ENCODE data around the gene CRK. TPM values are rescaled to one million over a fixed set of nuclear protein-coding genes. Genes with fewer than 3 reads are reported as not detected.
A peak's percentile ranks its signal among the peaks of the same experiment; 100 is the strongest.

The CRK gene
- polyA plus RNA-seq, 1 donor from 2014 or later = 28.3 TPM

DNA sequence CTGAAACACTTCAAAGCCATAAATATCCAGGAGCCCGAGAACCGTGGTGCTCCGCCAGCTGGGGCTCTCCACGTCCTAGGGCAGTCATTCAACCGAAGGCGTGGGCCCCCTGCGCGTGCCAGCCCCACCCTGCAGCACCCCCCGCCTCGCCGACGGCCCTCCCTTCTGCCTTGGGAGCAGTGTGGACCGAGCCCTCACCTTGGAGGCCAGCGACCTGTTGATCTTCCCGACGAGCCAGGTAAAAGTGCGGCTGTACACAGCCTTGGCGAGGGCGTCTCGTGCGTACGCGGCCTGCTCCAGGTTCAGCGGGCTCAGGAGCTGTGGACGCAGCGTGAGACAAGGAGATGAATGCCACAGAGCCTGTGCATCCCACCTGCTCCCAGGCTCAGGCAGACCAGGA, 22.4 kb upstream of the CRK start:
- Mint-ChIP-seq H3K27ac (no peak overlapping the region), H3K9me3 (peaks cover 0 to 1% (median 0%) of the 10 kb centered on the region in 3 donors), H3K4me3 (peak overlapping the region in 1 of 4 donors; percentile 52), H3K27me3 (no peaks in the 10 kb centered on the region), H3K36me3 (no peaks in the 10 kb centered on the region), H3K4me1 (peaks cover 19 to 22% (median 22%) of the 10 kb centered on the region in 3 donors)

DNA sequence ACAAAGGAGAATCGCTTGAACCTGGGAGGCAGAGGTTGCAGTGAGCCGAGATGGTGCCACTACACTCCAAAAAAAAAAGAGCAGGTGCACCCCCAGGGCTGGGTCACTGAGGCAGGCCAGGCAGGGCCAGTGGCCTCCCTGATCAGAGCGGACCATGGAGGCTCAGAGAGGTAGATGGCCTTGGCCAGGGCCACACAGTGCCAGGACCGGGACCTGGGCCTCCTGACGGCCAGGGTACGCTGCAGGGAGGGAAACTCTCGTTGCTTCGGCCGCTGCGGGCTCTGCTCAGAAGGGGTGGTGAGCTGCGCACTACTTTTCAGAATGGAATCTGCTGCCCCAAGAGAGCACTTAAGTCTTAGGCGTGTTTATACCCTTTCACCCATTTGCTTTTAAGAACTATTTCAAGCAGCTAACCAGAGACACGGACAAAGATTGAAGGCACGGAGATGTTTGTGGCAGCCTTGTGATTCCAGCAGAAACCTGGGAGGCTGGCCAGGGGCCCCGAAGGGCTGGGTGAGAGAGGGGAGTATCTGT, 19.4 kb upstream of the CRK start:
- Mint-ChIP-seq H3K4me1 (peaks cover 19 to 26% (median 20%) of the 10 kb centered on the region in 3 donors), H3K27me3 (no peaks in the 10 kb centered on the region), H3K27ac (peak overlapping the region in 2 of 3 donors; percentile 70 to 85), H3K36me3 (peaks cover 2% of the 10 kb centered on the region), H3K4me3 (peak overlapping the region in 1 of 4 donors; percentile 65), H3K9me3 (no peaks in the 10 kb centered on the region)

DNA sequence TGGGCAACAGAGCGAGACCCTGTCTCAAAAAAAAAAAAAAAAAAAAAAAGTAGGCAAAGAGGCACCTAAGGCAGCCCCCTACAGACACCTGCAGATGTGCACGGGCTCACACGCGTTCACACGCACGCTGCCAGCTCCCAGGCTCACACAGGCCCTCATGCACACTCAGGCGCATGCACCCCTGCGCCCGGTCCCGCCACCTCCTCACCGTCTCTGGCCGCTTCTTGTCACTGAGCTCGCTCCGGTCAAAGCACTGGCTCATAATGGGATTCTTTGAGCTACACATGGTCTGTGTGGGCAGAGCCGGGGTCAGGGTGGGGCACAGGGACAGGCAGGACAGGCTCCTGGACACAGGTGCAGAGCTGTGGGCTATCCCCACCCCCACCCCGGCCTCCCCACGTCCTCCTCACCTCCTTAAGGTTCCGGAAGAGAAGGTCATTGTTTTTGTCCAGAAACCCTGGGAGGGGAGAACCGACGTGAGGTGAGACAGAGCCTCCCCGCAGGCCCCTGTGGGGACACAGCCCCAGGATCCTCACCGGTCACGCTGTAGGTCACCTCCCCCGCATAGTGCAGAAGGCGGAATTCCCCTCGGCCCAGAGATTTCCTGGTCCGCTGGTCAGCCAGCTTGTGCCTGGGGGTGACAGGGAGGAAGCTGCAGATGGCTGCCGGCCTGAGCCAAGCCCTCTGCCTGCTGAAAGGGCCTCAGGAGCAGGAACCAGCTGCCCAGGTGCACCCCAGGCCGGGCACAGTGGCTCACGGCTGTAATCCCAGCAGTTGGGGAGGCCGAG, 18.6 kb upstream of the CRK start:
- Mint-ChIP-seq H3K36me3 (peaks cover 3% of the 10 kb centered on the region), H3K27me3 (no peaks in the 10 kb centered on the region), H3K4me3 (peak overlapping the region in 2 of 4 donors; percentile 65 to 73), H3K9me3 (no peaks in the 10 kb centered on the region), H3K27ac (peak overlapping the region; percentile 70 to 90 (median 85)), H3K4me1 (peaks cover 19 to 26% (median 20%) of the 10 kb centered on the region in 3 donors)

DNA sequence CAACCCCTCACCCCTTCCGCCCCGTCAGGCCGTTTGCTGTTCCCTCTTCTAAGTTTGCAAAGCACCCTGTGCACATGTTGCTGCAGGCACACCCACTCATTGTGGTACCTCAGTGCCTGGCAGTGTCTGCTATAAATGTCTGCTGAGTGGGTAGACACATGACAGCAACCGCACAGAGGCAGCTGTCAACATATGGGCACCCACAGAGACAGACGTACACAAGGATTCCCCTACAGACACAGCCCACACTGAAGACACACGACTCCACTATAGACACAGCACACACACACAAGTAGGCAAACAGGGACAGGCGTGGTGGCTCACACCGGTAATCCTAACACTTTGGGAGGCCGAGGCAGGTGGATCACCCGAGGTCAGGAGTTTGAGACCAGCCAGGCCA, 17.8 kb upstream of the CRK start:
- H3K9me3 Mint-ChIP-seq = no peaks in the 10 kb centered on the region
- peaks cover 7% of the 10 kb centered on the region for H3K36me3 Mint-ChIP-seq
- peak overlapping the region; percentile 7 to 58 (median 28) for H3K4me3 Mint-ChIP-seq
- no peaks in the 10 kb centered on the region for H3K27me3 Mint-ChIP-seq
- peaks cover 19 to 26% (median 20%) of the 10 kb centered on the region in 3 donors for H3K4me1 Mint-ChIP-seq
- peak overlapping the region; percentile 54 to 85 (median 70) for H3K27ac Mint-ChIP-seq

DNA sequence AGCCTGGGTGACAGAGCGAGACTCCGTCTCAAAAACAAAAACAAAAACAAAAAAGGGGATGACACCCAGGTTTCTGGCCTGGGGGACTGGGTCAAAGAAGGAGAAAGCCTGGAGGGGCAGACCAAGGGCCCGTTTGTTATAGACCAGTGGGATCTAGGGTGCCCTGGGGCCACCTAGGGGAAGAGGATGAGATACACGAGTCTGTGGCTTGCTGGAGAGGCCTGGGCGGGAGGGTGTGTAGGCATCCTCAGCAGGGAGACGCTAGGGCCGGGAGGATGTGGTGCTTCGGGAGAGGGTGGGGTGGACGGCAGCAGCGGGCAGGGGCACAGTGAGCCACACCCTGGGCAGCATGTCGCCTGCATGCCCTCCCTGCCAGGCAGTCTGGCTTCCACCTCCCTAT, 17.1 kb upstream of the CRK start:
- Mint-ChIP-seq H3K27ac (peak overlapping the region in 2 of 3 donors; percentile 68 to 85), H3K4me1 (peaks cover 19 to 26% (median 20%) of the 10 kb centered on the region in 3 donors), H3K4me3 (no peak overlapping the region), H3K36me3 (peaks cover 8% of the 10 kb centered on the region), H3K9me3 (no peaks in the 10 kb centered on the region), H3K27me3 (no peaks in the 10 kb centered on the region)

DNA sequence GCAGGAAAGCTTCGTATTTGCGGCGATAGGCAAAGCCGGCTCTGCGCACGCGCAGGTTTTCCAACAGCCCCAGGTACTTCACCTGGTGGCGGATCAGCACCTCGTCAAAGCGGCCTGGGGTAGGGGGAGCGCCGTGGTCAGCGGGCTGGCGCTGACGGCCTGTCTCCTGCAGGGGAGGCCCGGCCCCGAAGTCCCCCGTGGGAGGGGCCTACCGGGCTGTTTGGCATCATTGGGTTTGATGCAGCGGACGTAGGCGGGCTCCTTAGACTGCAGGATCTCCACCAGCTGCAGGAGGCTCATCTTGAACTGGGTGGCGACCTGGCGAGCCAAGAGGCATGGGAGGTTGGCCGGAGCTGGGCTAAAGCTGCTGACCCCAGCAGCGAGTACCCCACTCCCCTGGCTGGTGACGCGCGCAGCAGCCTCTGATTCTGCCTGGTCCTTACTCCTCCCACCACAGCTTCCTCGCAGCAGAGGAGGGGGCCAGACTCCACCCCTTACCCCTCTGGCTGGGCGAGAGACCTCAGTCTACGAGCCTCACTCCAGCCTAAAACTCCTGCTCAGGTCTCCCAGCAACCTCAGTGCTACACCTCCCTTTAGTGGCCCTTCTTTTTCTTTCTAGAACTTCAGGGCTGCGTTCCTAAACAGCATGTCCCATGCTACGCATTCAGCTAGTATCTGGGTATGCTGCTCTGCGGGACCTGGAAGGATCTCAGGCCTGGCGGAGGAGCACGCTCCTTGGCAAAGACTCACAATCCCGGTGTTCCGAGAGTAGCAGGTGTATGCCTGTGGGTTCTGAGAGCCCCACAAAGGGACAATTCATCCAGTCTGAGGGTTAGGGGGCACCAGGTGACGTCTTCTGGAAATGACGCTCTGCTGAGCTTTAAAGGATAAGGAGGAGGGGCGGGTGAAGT, 16.1 kb upstream of the CRK start:
- no peak overlapping the region for H3K4me3 Mint-ChIP-seq
- H3K4me1 Mint-ChIP-seq = peaks cover 19 to 26% (median 20%) of the 10 kb centered on the region in 3 donors
- no peaks in the 10 kb centered on the region for H3K9me3 Mint-ChIP-seq
- H3K36me3 Mint-ChIP-seq = peaks cover 10% of the 10 kb centered on the region
- H3K27ac Mint-ChIP-seq = peak overlapping the region in 2 of 3 donors; percentile 35 to 68
- H3K27me3 Mint-ChIP-seq = no peaks in the 10 kb centered on the region

DNA sequence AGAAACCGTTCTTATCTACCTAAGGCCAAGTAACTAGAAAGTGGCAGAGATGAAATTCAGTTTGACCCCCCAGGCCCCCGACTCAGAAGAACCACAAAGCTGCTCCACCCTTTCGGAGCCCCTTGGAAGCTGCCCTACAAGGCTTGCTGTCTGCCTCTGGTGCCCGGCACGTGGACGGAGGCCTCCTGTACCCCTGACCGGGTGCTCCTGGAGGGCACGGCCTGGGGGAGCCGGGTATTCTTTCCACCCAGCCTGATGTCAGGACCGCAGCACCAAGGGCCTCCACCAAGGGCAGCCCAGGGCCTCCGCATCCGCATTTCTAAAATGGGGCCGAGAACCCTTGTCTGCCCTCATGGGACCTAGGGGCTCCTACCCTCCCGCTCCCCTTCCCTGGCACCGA, 15.5 kb upstream of the CRK start:
- Mint-ChIP-seq H3K9me3 (no peaks in the 10 kb centered on the region), H3K27me3 (no peaks in the 10 kb centered on the region), H3K27ac (peak overlapping the region in 1 of 3 donors; percentile 18), H3K4me3 (no peak overlapping the region), H3K36me3 (peaks cover 10% of the 10 kb centered on the region), H3K4me1 (peaks cover 17 to 25% (median 20%) of the 10 kb centered on the region in 3 donors)

DNA sequence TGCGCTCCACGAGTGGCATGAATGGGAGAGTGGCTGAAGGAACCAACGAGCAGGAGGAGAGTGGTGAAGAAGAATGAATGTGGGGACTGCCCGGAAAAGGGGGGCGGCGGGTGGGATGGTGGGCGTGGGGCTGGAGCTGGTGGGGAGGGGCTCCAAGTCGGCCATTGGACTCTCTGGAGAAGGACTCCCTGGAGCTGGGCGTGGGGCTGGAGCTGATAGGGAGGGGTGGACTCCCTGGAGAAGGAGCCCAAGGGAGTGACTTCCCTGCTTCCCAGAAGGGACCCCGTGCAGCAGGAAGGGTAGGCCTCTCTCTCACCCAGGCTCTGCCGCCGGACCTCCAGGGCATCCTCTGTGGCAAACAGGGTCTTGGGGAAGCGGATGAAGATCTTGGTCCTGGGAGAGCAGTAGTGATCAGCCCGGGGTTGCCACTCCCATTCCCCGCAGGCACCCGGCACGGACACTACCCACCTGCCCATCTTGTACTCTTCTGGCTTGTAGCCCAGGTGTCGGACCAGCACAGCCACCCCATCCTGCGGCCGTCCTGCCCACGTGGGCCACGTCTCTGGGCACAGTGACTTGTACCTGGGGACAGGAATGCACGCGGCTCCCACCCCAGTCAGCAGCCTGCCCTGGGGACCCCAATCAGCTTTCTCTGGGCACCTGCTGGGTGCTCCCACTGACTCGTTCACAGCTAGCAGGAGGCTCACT, 14.9 kb upstream of the CRK start:
- Mint-ChIP-seq H3K4me1 (peaks cover 14 to 24% (median 20%) of the 10 kb centered on the region in 3 donors), H3K4me3 (no peak overlapping the region), H3K36me3 (peaks cover 10% of the 10 kb centered on the region), H3K9me3 (no peaks in the 10 kb centered on the region), H3K27ac (peak overlapping the region in 1 of 3 donors; percentile 18), H3K27me3 (no peaks in the 10 kb centered on the region)

DNA sequence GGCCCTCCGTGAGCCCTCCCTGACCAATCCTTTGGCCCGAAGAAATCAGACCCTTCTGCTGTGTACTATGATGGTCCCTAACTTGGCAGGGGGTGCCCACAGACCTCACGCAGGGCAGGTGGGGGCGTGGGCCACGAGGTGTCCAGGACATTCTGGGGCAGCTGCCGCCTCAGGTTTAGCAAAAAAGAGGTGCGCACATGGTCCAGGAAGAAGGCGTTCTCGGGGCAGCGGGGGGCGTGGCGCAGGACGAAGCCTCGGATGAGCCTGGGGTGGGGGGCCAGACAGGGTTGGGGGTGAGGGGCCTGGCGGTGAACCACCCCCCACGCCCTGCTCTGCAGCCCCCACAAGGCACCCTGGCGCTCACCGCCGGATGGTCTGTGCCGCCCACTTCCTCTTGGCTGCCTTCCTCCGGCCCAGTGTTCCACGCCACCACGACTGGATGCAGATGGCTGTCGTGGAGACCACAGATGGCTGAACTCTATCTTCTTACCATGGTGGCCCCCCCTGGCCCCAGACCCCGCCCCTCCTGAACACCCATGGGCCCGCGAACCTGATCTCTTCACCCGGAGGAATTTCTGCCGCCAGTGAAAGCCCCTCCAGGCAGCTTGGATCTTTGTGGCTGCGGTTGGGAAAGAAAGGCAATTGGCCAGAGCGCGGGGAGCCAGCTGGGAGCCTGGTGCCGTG, 14.2 kb upstream of the CRK start:
- Mint-ChIP-seq H3K9me3 (no peaks in the 10 kb centered on the region), H3K4me3 (no peak overlapping the region), H3K27me3 (no peaks in the 10 kb centered on the region), H3K4me1 (peaks cover 9 to 20% (median 18%) of the 10 kb centered on the region in 3 donors), H3K27ac (no peak overlapping the region), H3K36me3 (peaks cover 10% of the 10 kb centered on the region)

DNA sequence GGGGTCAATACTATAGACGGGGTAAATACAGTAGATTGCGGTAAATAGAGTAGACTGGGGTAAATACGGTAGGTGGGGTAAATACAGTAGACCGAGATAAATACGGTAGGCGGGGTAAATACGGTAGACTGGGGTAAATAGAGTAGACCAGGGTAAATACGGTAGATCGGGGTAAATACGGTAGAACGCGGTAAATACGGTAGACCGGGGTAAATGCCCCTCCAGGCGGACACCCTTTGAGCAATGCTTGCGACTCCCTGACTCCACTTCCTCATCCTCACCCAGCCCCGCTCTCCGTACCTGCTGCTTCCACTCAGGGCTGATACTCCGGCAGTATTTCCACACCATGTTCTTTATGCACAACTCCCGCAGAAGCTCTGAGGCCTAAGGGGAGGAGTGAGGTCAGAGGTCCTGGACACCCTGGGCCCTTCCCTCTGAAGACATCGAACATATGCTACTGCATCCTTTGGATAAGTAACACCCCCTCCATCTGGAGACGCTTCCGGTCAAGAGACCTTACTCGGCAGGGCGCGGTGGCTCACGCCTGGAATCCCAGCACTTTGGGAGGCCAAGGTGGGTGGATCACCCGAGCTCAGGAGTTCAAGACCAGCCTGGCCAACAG, 13.3 kb upstream of the CRK start:
- Mint-ChIP-seq H3K4me3 (no peak overlapping the region), H3K36me3 (peaks cover 10% of the 10 kb centered on the region), H3K27me3 (no peaks in the 10 kb centered on the region), H3K27ac (no peak overlapping the region), H3K4me1 (peaks cover 5 to 11% (median 10%) of the 10 kb centered on the region in 3 donors), H3K9me3 (no peaks in the 10 kb centered on the region)

DNA sequence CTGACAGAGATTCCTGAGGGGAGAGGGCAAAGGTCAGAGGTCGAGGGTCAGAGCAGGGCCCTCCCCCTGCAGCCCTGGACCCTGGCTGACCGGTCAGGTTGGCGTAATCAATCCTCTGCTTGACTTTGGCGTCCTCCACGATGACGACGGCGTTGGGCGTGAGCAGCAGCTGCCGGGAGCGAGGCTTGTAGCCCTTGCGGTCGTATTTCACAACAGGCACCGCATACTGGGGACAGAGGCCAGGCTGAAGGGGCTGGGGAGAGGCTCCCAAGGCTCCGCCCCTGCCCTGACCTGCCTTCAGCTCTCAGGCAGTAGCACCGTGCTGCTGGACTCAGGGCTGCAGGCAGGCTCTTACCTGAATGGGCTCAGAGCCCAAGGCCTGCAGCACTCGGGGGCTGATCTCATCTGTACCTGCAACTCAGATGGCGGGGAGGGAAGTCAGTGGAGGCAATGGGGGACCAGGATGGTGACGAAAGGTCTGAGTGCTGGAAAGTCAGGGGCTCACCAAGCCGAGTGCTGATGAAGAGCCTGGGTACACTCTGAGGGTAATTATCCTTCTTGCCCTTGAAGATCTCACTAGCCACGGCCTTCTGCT, 12.0 kb upstream of the CRK start:
- H3K4me1 Mint-ChIP-seq = peaks cover 7 to 9% (median 8%) of the 10 kb centered on the region in 3 donors
- no peak overlapping the region for H3K4me3 Mint-ChIP-seq
- H3K36me3 Mint-ChIP-seq = peaks cover 10% of the 10 kb centered on the region
- no peaks in the 10 kb centered on the region for H3K9me3 Mint-ChIP-seq
- H3K27me3 Mint-ChIP-seq = peaks cover under 1% of the 10 kb centered on the region
- H3K27ac Mint-ChIP-seq = peak overlapping the region in 1 of 3 donors; percentile 71

DNA sequence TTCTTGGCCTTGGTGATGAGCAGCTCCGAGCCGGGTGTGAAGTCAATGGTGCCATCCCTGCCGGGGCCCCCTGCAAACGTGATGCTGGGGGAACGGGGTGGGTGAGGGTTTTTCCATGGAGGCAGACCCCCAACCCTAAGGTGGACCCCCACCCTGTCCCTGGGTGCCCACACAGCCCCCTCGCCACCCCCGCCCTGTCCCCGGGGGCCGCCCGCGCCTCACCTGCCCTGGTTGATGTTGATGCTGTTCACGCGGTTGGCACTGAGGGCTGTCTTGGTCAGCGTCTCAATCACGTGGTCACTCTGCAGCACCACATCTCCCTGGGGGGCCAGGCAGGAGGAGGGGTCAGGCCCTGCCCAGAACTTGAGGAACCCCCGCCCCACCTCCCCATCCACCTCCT, 11.2 kb upstream of the CRK start:
- peak overlapping the region in 1 of 3 donors; percentile 25 for H3K27ac Mint-ChIP-seq
- H3K9me3 Mint-ChIP-seq = no peaks in the 10 kb centered on the region
- peaks cover 8% of the 10 kb centered on the region for H3K36me3 Mint-ChIP-seq
- H3K27me3 Mint-ChIP-seq = peaks cover 2% of the 10 kb centered on the region
- peaks cover 12 to 13% (median 13%) of the 10 kb centered on the region in 3 donors for H3K4me1 Mint-ChIP-seq
- no peak overlapping the region for H3K4me3 Mint-ChIP-seq

DNA sequence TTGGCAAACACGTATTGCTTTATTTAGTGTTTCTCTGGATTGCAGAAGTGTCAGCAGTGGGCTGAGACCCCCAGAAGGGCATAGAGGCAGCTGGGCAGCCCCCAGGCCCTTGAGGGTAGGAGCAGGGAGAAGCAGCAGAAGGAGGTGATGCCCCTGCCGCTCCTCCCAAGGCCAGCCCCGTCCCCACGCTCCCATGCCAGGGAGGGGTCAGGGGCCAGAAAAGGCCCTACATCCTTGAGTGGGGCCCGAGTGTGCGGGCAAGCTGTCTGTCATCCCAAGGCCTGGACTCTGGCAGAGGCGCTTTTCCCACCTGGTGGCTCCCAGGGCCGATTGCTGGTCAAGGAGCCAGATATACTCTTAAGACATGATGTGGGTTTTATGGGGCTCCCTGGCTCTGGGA, 8.2 kb upstream of the CRK start:
- H3K4me1 Mint-ChIP-seq = peaks cover 17 to 22% (median 21%) of the 10 kb centered on the region in 3 donors
- H3K27me3 Mint-ChIP-seq = peaks cover 9% of the 10 kb centered on the region
- H3K27ac Mint-ChIP-seq = peak overlapping the region in 1 of 3 donors; percentile 72
- H3K4me3 Mint-ChIP-seq = no peak overlapping the region
- peaks cover 5% of the 10 kb centered on the region for H3K36me3 Mint-ChIP-seq
- no peaks in the 10 kb centered on the region for H3K9me3 Mint-ChIP-seq

Measured in IgD-negative memory B cell (primary cell).